ENCODE measurements around the gene GDF2. TPM values are rescaled to one million over a fixed set of nuclear protein-coding genes. Genes with fewer than 3 reads are reported as not detected.

GDF2 gene
- total RNA-seq, 1 experiment from 2014 or later = not detected

DNA sequence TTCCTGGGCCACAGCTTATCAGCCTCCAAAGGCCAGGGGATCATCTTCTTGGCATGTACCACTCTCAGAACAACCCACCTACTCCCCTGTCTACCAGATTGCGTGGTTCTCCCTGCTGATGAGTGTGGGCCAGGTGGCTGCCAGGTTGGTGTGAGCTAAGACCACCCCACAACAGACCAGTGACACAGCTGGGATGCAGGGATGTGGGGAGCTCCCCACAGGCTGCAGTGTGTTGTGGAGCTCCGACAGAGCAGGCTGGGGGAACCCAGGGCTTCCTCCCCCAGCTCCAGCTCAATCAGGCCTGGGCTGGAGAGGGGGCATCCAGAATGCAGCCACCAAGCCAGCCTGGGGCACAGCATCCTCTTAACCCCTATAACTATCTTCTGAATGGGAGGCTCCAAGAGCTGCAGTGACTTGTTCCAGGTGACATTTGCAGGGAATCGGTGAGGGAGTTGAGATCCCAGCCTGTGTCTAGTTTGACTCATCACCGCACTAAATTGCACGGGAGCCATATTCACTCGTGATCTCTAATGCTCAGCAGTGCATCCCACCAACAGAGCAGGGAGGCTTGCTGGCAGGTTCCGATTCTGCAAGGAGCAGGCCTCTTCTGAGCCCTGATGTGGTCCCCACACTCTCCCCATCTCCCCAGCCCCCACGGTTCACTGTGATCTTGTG lies 596 bp upstream of the GDF2 start:
- Histone ChIP-seq H2BK120ac (ENCODE audit: low read depth, low read length, poor library complexity, severe bottlenecking) (no peak overlapping the region), H3K4me1 (ENCODE audit: insufficient read depth, low read length) (no peaks in the 10 kb centered on the region), H3K9ac (ENCODE audit: extremely low read depth, insufficient read length, low read length) (no peak overlapping the region), H4K8ac (replicated peaks; ENCODE audit: insufficient read length, low read depth, low read length) (no peak overlapping the region), H2BK12ac (ENCODE audit: insufficient read length, low read depth, low read length) (no peak overlapping the region), H3K4me2 (ENCODE audit: insufficient read depth, insufficient read length, low read length) (no peak overlapping the region), H3K79me2 (ENCODE audit: insufficient read depth, low read length) (no peaks in the 10 kb centered on the region), H4K5ac (ENCODE audit: insufficient read length, low read depth, low read length) (no peak overlapping the region), H3K18ac (ENCODE audit: insufficient read length, low read depth, low read length) (no peak overlapping the region), H3K23ac (ENCODE audit: insufficient read length, low read depth, low read length) (no peak overlapping the region), H3K14ac (ENCODE audit: insufficient read depth, low read length) (no peak overlapping the region), H4K91ac (ENCODE audit: insufficient read length, low read depth, low read length) (no peak overlapping the region), H3K27ac (ENCODE audit: insufficient read length, low read depth, low read length) (no peak overlapping the region), H3K23me2 (ENCODE audit: insufficient read length, low read depth, low read length, poor library complexity, severe bottlenecking) (no peaks in the 10 kb centered on the region), H3K79me1 (ENCODE audit: insufficient read depth, low read depth, low read length, poor library complexity, severe bottlenecking) (no peaks in the 10 kb centered on the region), H2BK20ac (ENCODE audit: low read depth, low read length, poor library complexity, severe bottlenecking) (no peak overlapping the region), H3K56ac (ENCODE audit: insufficient read length, low read depth, low read length) (no peak overlapping the region), H2AFZ (ENCODE audit: low read length) (no peak overlapping the region), H2AK5ac (ENCODE audit: insufficient read length, low read length) (no peak overlapping the region), H4K20me1 (ENCODE audit: control insufficient read depth, insufficient read depth, insufficient read length) (no peaks in the 10 kb centered on the region), H3K4ac (ENCODE audit: low read depth, low read length) (no peak overlapping the region), H3K27me3 (ENCODE audit: insufficient read depth, low read length) (no peaks in the 10 kb centered on the region), H3T11ph (ENCODE audit: low read length) (no peak overlapping the region), H2BK5ac (ENCODE audit: insufficient read length, low read length) (no peak overlapping the region), H2BK15ac (ENCODE audit: low read depth, low read length) (no peak overlapping the region), H3K9me3 (ENCODE audit: control insufficient read depth, low read depth, low read length) (no peaks in the 10 kb centered on the region)
- no peaks in the 10 kb centered on the region; a peak in 3 of 5 replicates for H3K9me3 Mint-ChIP-seq
- WGBS (ENCODE audit: extremely low coverage, insufficient read length, low lambda C conversion rate) = no CpG with 5 or more reads among the region's 8 CpGs
- H3K4me1 Mint-ChIP-seq = no peaks in the 10 kb centered on the region
- no peak for DNase-seq
- TF ChIP-seq, protein P1, sequence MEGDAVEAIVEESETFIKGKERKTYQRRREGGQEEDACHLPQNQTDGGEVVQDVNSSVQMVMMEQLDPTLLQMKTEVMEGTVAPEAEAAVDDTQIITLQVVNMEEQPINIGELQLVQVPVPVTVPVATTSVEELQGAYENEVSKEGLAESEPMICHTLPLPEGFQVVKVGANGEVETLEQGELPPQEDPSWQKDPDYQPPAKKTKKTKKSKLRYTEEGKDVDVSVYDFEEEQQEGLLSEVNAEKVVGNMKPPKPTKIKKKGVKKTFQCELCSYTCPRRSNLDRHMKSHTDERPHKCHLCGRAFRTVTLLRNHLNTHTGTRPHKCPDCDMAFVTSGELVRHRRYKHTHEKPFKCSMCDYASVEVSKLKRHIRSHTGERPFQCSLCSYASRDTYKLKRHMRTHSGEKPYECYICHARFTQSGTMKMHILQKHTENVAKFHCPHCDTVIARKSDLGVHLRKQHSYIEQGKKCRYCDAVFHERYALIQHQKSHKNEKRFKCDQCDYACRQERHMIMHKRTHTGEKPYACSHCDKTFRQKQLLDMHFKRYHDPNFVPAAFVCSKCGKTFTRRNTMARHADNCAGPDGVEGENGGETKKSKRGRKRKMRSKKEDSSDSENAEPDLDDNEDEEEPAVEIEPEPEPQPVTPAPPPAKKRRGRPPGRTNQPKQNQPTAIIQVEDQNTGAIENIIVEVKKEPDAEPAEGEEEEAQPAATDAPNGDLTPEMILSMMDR (conservative IDR thresholded peaks at IDR 0.05) = no peak
- no peak overlapping the region for H3K27ac Mint-ChIP-seq
- H3K36me3 Mint-ChIP-seq (ENCODE audit: insufficient read depth in 1 of 3, low read depth in 3 of 3) = no peaks in the 10 kb centered on the region; a peak in 1 of 7 replicates
- no peak overlapping the region for H3K4me3 Mint-ChIP-seq
- peaks cover 5% of the 10 kb centered on the region; the same call in 1 of the 2 replicates for H3K27me3 Mint-ChIP-seq (ENCODE audit: low read depth)
